Loucy (cell line): Measurements from ENCODE around the gene TMEM183A.

Source experiments
- H2AFZ ChIP-seq: fragments of 200-600 bp; sonication (generic); 2 replicates; pipeline ENCODE4 v1.6.0; 2016; ENCODE audit warnings: antibody characterized with exemption, mild to moderate bottlenecking, low read length, moderate library complexity
- H3F3A ChIP-seq: fragments of 200-600 bp; 2 replicates; pipeline ENCODE4 v1.6.0; 2016; ENCODE audit warnings: antibody characterized with exemption, low read depth, mild to moderate bottlenecking
- H3K27me3 ChIP-seq: fragments of 200-600 bp; sonication (generic); 2 replicates; pipeline ENCODE4 v1.6.1; 2014; ENCODE audit warnings: low read length, mild to moderate bottlenecking; ENCODE audit not compliant: insufficient read depth, poor library complexity, severe bottlenecking
- H3K36me3 ChIP-seq: fragments of 200-600 bp; sonication (generic); 2 replicates; pipeline ENCODE4 v1.6.1; 2016; ENCODE audit warnings: low read length; ENCODE audit not compliant: insufficient read depth
- H3K4me1 ChIP-seq: fragments of 200-600 bp; sonication (generic); 2 replicates; pipeline ENCODE4 v1.5.1; 2014; ENCODE audit warnings: low read length, mild to moderate bottlenecking; ENCODE audit not compliant: insufficient read depth, poor library complexity, severe bottlenecking
- H3K4me2 ChIP-seq: fragments of 200-600 bp; sonication (generic); 2 replicates; pipeline ENCODE4 v1.6.0; 2014; ENCODE audit warnings: antibody characterized with exemption, low read length, low read depth, mild to moderate bottlenecking; ENCODE audit not compliant: poor library complexity, severe bottlenecking
- H3K4me3 ChIP-seq: fragments of 200-600 bp; sonication (generic); 2 replicates; pipeline ENCODE4 v1.5.1; 2014; ENCODE audit warnings: low read length, mild to moderate bottlenecking, mixed read lengths; ENCODE audit not compliant: poor library complexity, severe bottlenecking
- H3K79me2 ChIP-seq: fragments of 200-600 bp; sonication (generic); 2 replicates; pipeline ENCODE4 v1.6.1; 2014; ENCODE audit warnings: low read length; ENCODE audit not compliant: insufficient read depth
- H3K9ac ChIP-seq: fragments of 200-600 bp; sonication (generic); 2 replicates; pipeline ENCODE4 v1.6.0; 2014; ENCODE audit warnings: mild to moderate bottlenecking, low read depth, low read length, moderate library complexity; ENCODE audit not compliant: poor library complexity, severe bottlenecking
- H3K9me2 ChIP-seq: fragments of 200-600 bp; sonication (generic); replicated peaks from 2 replicates; pipeline ENCODE4 v1.6.1; 2016; ENCODE audit warnings: low read depth, low read length, mixed read lengths
- H3K9me3 ChIP-seq: fragments of 200-600 bp; sonication (generic); 2 replicates; pipeline ENCODE4 v1.6.1; 2014; ENCODE audit warnings: mild to moderate bottlenecking, antibody characterized with exemption, low read length, low read depth; ENCODE audit not compliant: insufficient read depth
- H4K20me1 ChIP-seq: fragments of 200-600 bp; sonication (generic); 2 replicates; pipeline ENCODE4 v1.6.0; 2014; ENCODE audit warnings: antibody characterized with exemption, low read length, mild to moderate bottlenecking; ENCODE audit not compliant: insufficient read depth, poor library complexity, severe bottlenecking
- CTCF ChIP-seq: fragments of 200-600 bp; sonication (generic); conservative IDR thresholded peaks from 2 replicates; pipeline ENCODE4 v1.5.1; 2014; ENCODE audit warnings: mild to moderate bottlenecking, antibody characterized with exemption, low read length
- EZH2phosphoT487 ChIP-seq: fragments of 200-600 bp; IDR thresholded peaks from 2 replicates; pipeline ENCODE4 v1.6.1; 2018; ENCODE audit warnings: antibody characterized with exemption, mild to moderate bottlenecking, moderate library complexity, borderline replicate concordance

TMEM183A gene

GRCh38 chr1:203069030-203069747 lies 62.0 kb downstream of the TMEM183A start:
- Histone ChIP-seq H3F3A (no peaks in the 10 kb centered on the region), H3K36me3 (no peaks in the 10 kb centered on the region), H3K4me1 (peaks cover 8% of the 10 kb centered on the region), H3K27me3 (no peaks in the 10 kb centered on the region), H3K9ac (no peak overlapping the region), H3K9me2 (no peaks in the 10 kb centered on the region), H3K9me3 (no peaks in the 10 kb centered on the region), H2AFZ (no peak overlapping the region), H4K20me1 (no peaks in the 10 kb centered on the region), H3K4me3 (no peak overlapping the region), H3K4me2 (no peak overlapping the region), H3K79me2 (no peaks in the 10 kb centered on the region)
- TF ChIP-seq CTCF (no peak), EZH2phosphoT487 (no peak)

- Histone ChIP-seq H3K36me3 (no peaks in the 10 kb centered on the region), H3K9ac (no peak overlapping the region), H3K27me3 (no peaks in the 10 kb centered on the region), H3F3A (no peaks in the 10 kb centered on the region), H3K4me3 (no peak overlapping the region), H3K79me2 (no peaks in the 10 kb centered on the region), H2AFZ (no peak overlapping the region), H3K4me2 (no peak overlapping the region), H3K9me2 (no peaks in the 10 kb centered on the region), H3K4me1 (peaks cover 8% of the 10 kb centered on the region), H3K9me3 (no peaks in the 10 kb centered on the region), H4K20me1 (no peaks in the 10 kb centered on the region)
- TF ChIP-seq CTCF, result no peak
- TF ChIP-seq EZH2phosphoT487, result no peak
Observed at GRCh38 chr1:203072002-203072602, 64.9 kb downstream of the TMEM183A start.

- Histone ChIP-seq H3K4me1 (peaks cover 8% of the 10 kb centered on the region), H2AFZ (no peak overlapping the region), H3F3A (no peaks in the 10 kb centered on the region), H4K20me1 (no peaks in the 10 kb centered on the region), H3K9me2 (no peaks in the 10 kb centered on the region), H3K36me3 (no peaks in the 10 kb centered on the region), H3K4me3 (no peak overlapping the region), H3K27me3 (no peaks in the 10 kb centered on the region), H3K9me3 (no peaks in the 10 kb centered on the region), H3K9ac (no peak overlapping the region), H3K4me2 (no peak overlapping the region), H3K79me2 (no peaks in the 10 kb centered on the region)
- TF ChIP-seq CTCF (no peak), EZH2phosphoT487 (no peak)
Observed at GRCh38 chr1:203072911-203073310, 65.7 kb downstream of the TMEM183A start.
